Activated B cell treated with CpG ODN at 0.5 μM for 24 hours (primary cell): ENCODE measurements around the gene PSPN. TPM values are rescaled to one million over a fixed set of nuclear protein-coding genes. Genes with fewer than 3 reads are reported as not detected.

Experiments used
- ATAC-seq: fragments of 200-7000 bp; cut with Tn5 transposase; one replicate; pipeline ENCODE4 v1.10.0; 2021; ENCODE audit warnings: low read depth, mild to moderate bottlenecking, moderate library complexity
- CTCF ChIA-PET: fragments of 350-600 bp; sonication (Branson Sonifier 250); formaldehyde crosslinking; loops from one replicate; lab custom pipeline; 2021; ENCODE audit warnings: antibody characterized with exemption; lab: Charles Lee
- POLR2A ChIA-PET: fragments of 350-600 bp; sonication (Branson Sonifier 250); formaldehyde crosslinking; loops from one replicate; lab custom pipeline; 2021; ENCODE audit warnings: antibody characterized with exemption; lab: Charles Lee
- DNase-seq: peaks from one replicate; pipeline ENCODE4 v3.0.0; 2022
- H3K27ac Mint-ChIP-seq: one replicate; pipeline ENCODE4 v1.8.0; 2020; ENCODE audit warnings: mixed read lengths
- H3K27me3 Mint-ChIP-seq: one replicate; pipeline ENCODE4 v1.8.0; 2021; ENCODE audit warnings: mixed read lengths
- H3K36me3 Mint-ChIP-seq: one replicate; pipeline ENCODE4 v1.8.0; 2021; ENCODE audit warnings: low read depth, mixed read lengths
- H3K4me1 Mint-ChIP-seq: one replicate; pipeline ENCODE4 v1.8.0; 2021; ENCODE audit warnings: mixed read lengths
- H3K4me3 Mint-ChIP-seq: one replicate; pipeline ENCODE4 v1.8.0; 2020; ENCODE audit warnings: mild to moderate bottlenecking, mixed read lengths
- H3K9me3 Mint-ChIP-seq: one replicate; pipeline ENCODE4 v1.8.0; 2020; ENCODE audit warnings: mixed read lengths
- CTCF ChIP-seq: fragments of 200-600 bp; IDR thresholded peaks from one replicate; pipeline ENCODE4 v1.8.0; 2022; ENCODE audit warnings: antibody characterized with exemption, mild to moderate bottlenecking
- intact Hi-C: fragments of 100-400 bp; cut with micrococcal nuclease; formaldehyde crosslinking; loops from one replicate; pipeline ENCODE4 v1.15.1; 2024
- total RNA-seq: library from RNA; stranded (reverse); gene quantifications from 2 replicates; pipeline ENCODE4 v1.2.3, GENCODE V29; 2022

The PSPN gene
- total RNA-seq, 1 donor from 2014 or later, result 2.4 TPM

GRCh38 chr19:6373096-6373812 is 2.5 kb downstream of the PSPN start:
- H3K27ac Mint-ChIP-seq, result peak overlapping the region; percentile 93
- TF ChIP-seq CTCF, result no peak
- DNase-seq (peak; percentile 94), ATAC-seq (peak; percentile 72)
- intact Hi-C loops, result loop anchor here (1.0 to 5.0 kb wide), 10 partner anchors 12 to 468 kb away; partner anchors contain the start of genes CLPP, GTF2F1, RANBP3 and TUBB4A
- ChIA-PET CTCF (interaction anchor here (1.0 kb wide), 1 partner anchor 490 kb away, joined by 4 read pairs; no protein-coding TSS in a partner anchor), POLR2A (interaction anchor here (0.6 to 2.1 kb wide), 14 partner anchors 11 to 726 kb away, joined by 3 to 47 read pairs (median 6); partner anchors contain the start of genes CLPP, DENND1C, GPR108 and GTF2F1)
- peaks cover 15% of the 10 kb centered on the region for H3K4me1 Mint-ChIP-seq
- peak overlapping the region; percentile 92 for H3K4me3 Mint-ChIP-seq
- no peaks in the 10 kb centered on the region for H3K27me3 Mint-ChIP-seq
- peaks cover 25% of the 10 kb centered on the region for H3K36me3 Mint-ChIP-seq
- no peaks in the 10 kb centered on the region for H3K9me3 Mint-ChIP-seq

GRCh38 chr19:6372594-6373095 is 3.1 kb downstream of the PSPN start, which contains the start of gene ALKBH7:
Gene ALKBH7 (plus strand): TSS chr19:6372794. CDS start chr19:6372821, 27 bp downstream.
- intact Hi-C loops, result loop anchor here (1.0 to 5.0 kb wide), 11 partner anchors 11 to 468 kb away; partner anchors contain the start of genes CLPP, GPR108, GTF2F1 and RANBP3
- Mint-ChIP-seq H3K36me3 (peaks cover 26% of the 10 kb centered on the region), H3K9me3 (no peaks in the 10 kb centered on the region), H3K27me3 (no peaks in the 10 kb centered on the region), H3K27ac (peak within 1 kb of the TSS; percentile 93), H3K4me1 (peaks cover 15% of the 10 kb centered on the region), H3K4me3 (peak within 1 kb of the TSS; percentile 92)
- ATAC-seq, result peak; percentile 74
- ChIA-PET CTCF (interaction anchor here (0.5 to 1.3 kb wide), 3 partner anchors 11 to 1563 kb away, joined by 3 to 5 read pairs (median 4); partner anchors contain the start of gene CLPP), POLR2A (interaction anchor here (0.5 to 2.1 kb wide), 19 partner anchors 11 to 1241 kb away, joined by 3 to 47 read pairs (median 4); partner anchors contain the start of genes CLPP, DENND1C, GPR108 and GTF2F1)
- DNase-seq, result peak; percentile 84
- no peak for TF ChIP-seq CTCF

GRCh38 chr19:6364353-6364752 is 11.4 kb downstream of the PSPN start:
- no peak for TF ChIP-seq CTCF
- Mint-ChIP-seq H3K27me3 (no peaks in the 10 kb centered on the region), H3K27ac (no peak overlapping the region), H3K9me3 (no peaks in the 10 kb centered on the region), H3K4me1 (peaks cover 11% of the 10 kb centered on the region), H3K4me3 (no peak overlapping the region), H3K36me3 (peaks cover 50% of the 10 kb centered on the region)
- ChIA-PET POLR2A (no interaction called here), CTCF (no interaction called here)
- DNase-seq, result no peak
- no peak for ATAC-seq
- intact Hi-C loops, result loop anchor here (5.0 kb wide), 2 partner anchors 82 to 223 kb away; no protein-coding TSS in a partner anchor

- Mint-ChIP-seq H3K9me3 (no peaks in the 10 kb centered on the region), H3K4me3 (peak overlapping the region; percentile 87), H3K4me1 (peaks cover 11% of the 10 kb centered on the region), H3K27me3 (no peaks in the 10 kb centered on the region), H3K36me3 (peaks cover 35% of the 10 kb centered on the region), H3K27ac (peak overlapping the region; percentile 78)
- ATAC-seq, result no peak
- no peak for DNase-seq
- ChIA-PET POLR2A (interaction anchor here (1.5 to 3.4 kb wide), 2 partner anchors 10 to 119 kb away, joined by 4 to 47 read pairs; partner anchors contain the start of genes ALKBH7 and DENND1C), CTCF (interaction anchor here (1.7 kb wide), 1 partner anchor 10 kb away, joined by 5 read pairs; the partner anchor contains the start of gene ALKBH7)
- intact Hi-C loops, result loop anchor here (5.0 kb wide), 2 partner anchors 80 to 225 kb away; no protein-coding TSS in a partner anchor
- TF ChIP-seq CTCF, result no peak
Measured at GRCh38 chr19:6362351-6362801, 13.4 kb downstream of the PSPN start.
